GM19468 (cell line): Measurements from ENCODE around the gene GCLM.
"Not testable (repeated sequence)": the region's sequence is repeated elsewhere in the genome, so short reads cannot be mapped to it uniquely, and the experiment has no call there.

Experiments
- ATAC-seq: cut with Tn5 transposase; IDR thresholded peaks from one replicate; pipeline ENCODE4 v1.9.1; 2021; ENCODE audit warnings: mild to moderate bottlenecking, moderate library complexity, moderate number of reproducible peaks; ENCODE audit not compliant: unreplicated experiment; ENCODE audit errors: extremely low read depth

The GCLM gene

GRCh38 chr1:93909146-93910050 is at the start of gene GCLM:
TSS of gene GCLM (minus strand) at chr1:93909430. CDS start at chr1:93909163, 267 bp downstream.
- peak; percentile 90 for ATAC-seq

GRCh38 chr1:93958726-93959100 is 49.5 kb upstream of the GCLM start:
- ATAC-seq, result no peak

GRCh38 chr1:93958032-93958725 is 48.9 kb upstream of the GCLM start:
- ATAC-seq, result no peak

- no peak for ATAC-seq
Measured at GRCh38 chr1:93955765-93956164, 46.5 kb upstream of the GCLM start.

GRCh38 chr1:93947002-93947686 is 37.9 kb upstream of the GCLM start:
- ATAC-seq, result not testable (repeated sequence)

- no peak for ATAC-seq
Measured at GRCh38 chr1:93938461-93939145, 29.4 kb upstream of the GCLM start.

- ATAC-seq, result no peak
Measured at GRCh38 chr1:93937997-93938396, 28.8 kb upstream of the GCLM start.

- ATAC-seq, result no peak
Measured at GRCh38 chr1:93925206-93925605, 16.0 kb upstream of the GCLM start.

GRCh38 chr1:93919780-93920179 is 10.6 kb upstream of the GCLM start:
- no peak for ATAC-seq

GRCh38 chr1:93917302-93917701 is 8.1 kb upstream of the GCLM start:
- no peak for ATAC-seq

- not testable (repeated sequence) for ATAC-seq
Measured at GRCh38 chr1:93910880-93911279, 1.6 kb upstream of the GCLM start.

- no peak for ATAC-seq
Measured at GRCh38 chr1:93910305-93910704, 1.1 kb upstream of the GCLM start.

GRCh38 chr1:93908394-93909145 is 660 bp downstream of the GCLM start:
- peak; percentile 22 for ATAC-seq

GRCh38 chr1:93907718-93908117 is 1.5 kb downstream of the GCLM start:
- ATAC-seq, result no peak

GRCh38 chr1:93906480-93906879 is 2.8 kb downstream of the GCLM start:
- no peak for ATAC-seq

- no peak for ATAC-seq
Measured at GRCh38 chr1:93905734-93906133, 3.5 kb downstream of the GCLM start.

GRCh38 chr1:93905051-93905450 is 4.2 kb downstream of the GCLM start:
- ATAC-seq, result no peak

- ATAC-seq, result no peak
Measured at GRCh38 chr1:93904228-93904627, 5.0 kb downstream of the GCLM start.

- ATAC-seq, result no peak
Measured at GRCh38 chr1:93900723-93901504, 8.3 kb downstream of the GCLM start.
